Stimulated activated CD8-positive, alpha-beta memory T cell treated with anti-CD3 and anti-CD28 coated beads, Interleukin-4, amount 100 ng/mL, for 1 hour (primary cell): ENCODE results near the gene ZNF169.
"Not testable (repeated sequence)": the region's sequence is repeated elsewhere in the genome, so short reads cannot be mapped to it uniquely, and the experiment has no call there.

Source experiments
- DNase-seq, 2 donors: peaks; one replicate each; pipeline ENCODE4 v3.0.0-alpha.2; 2020; ENCODE audit warnings: low read depth in 2 of 2, low spot score in 1 of 2

The ZNF169 gene

GRCh38 chr9:94341703-94342102, 82.6 kb downstream of the ZNF169 start:
- DNase-seq = not testable (repeated sequence)

- not testable (repeated sequence) for DNase-seq
Observed at GRCh38 chr9:94347451-94347850, 88.4 kb downstream of the ZNF169 start.

DNA sequence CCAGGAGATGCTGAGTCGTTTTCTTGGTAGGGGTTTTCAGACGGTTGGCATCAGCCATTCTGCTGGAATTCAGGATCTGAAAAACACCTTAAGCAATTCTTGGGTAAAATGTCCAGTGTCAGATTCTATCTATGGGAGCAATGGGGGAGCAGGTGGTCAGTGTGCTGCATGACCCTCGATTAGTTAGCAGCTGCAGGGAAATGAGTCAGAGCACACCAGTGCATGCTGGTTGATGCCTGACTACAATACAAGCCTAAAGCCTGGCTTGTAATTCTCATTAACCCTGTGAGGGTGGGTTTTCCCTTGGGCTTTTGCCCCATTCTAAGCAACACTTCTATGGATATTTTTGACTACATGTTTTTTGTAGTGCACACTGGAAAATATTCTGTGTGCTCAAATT, 89.7 kb downstream of the ZNF169 start:
- DNase-seq = not testable (repeated sequence)
